Activated CD8-positive, alpha-beta memory T cell treated with anti-CD3 and anti-CD28 coated beads, Interleukin-2, amount 10 ng/mL, durations not matched to agents 7 days and 5 days (primary cell): ENCODE data around the gene PLS3. TPM values are rescaled to one million over a fixed set of nuclear protein-coding genes. Genes with fewer than 3 reads are reported as not detected.

Experiments used
- ATAC-seq: fragments of 150-1000 bp; cut with Tn5 transposase; one replicate; pipeline ENCODE4 v1.10.0; 2021; ENCODE audit warnings: moderate library complexity
- CTCF ChIA-PET: fragments of 350-600 bp; sonication (Branson Sonifier 250); formaldehyde crosslinking; loops from one replicate; lab custom pipeline; 2021; ENCODE audit warnings: antibody characterized with exemption; lab: Charles Lee
- DNase-seq: peaks from one replicate; pipeline ENCODE4 v3.0.0-alpha.2; 2020
- H3K27ac Mint-ChIP-seq: one replicate; pipeline ENCODE4 v1.8.0; 2021; ENCODE audit warnings: mild to moderate bottlenecking, mixed read lengths
- H3K27me3 Mint-ChIP-seq: one replicate; pipeline ENCODE4 v1.8.0; 2021; ENCODE audit warnings: mixed read lengths
- H3K36me3 Mint-ChIP-seq: one replicate; pipeline ENCODE4 v1.8.0; 2021; ENCODE audit warnings: mild to moderate bottlenecking, mixed read lengths
- H3K4me1 Mint-ChIP-seq: one replicate; pipeline ENCODE4 v1.8.0; 2021; ENCODE audit warnings: mixed read lengths
- H3K4me3 Mint-ChIP-seq: one replicate; pipeline ENCODE4 v1.8.0; 2021; ENCODE audit warnings: mild to moderate bottlenecking, moderate library complexity, mixed read lengths
- H3K9me3 Mint-ChIP-seq: one replicate; pipeline ENCODE4 v1.8.0; 2022; ENCODE audit warnings: low read depth, mixed read lengths
- total RNA-seq, 2 experiments: library from RNA; stranded (reverse); gene quantifications; one replicate each; pipeline ENCODE4 v1.2.3, GENCODE V29; 2021

Gene PLS3
- total RNA-seq, 2 experiments from 2014 or later: 0.79 to 3.7 TPM

DNA sequence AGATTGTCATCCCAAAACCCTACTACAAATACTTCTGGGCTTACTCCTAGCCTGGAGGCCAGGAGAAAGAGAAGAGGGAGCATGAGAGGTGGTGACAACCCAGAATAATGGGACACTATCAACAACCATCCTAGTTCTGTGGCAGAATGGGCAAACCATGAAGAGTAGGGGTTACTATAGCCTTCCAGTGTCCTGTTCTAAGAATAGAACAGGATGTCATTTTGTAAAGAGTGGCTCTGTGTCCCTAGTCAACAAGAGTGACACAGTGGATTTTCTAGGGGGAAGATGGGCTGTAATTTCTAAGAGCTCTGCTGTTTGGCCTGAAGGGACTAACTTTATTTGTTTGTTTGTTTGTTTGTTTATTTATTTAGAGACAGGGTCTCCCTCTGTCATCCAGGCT is 136.0 kb downstream of the PLS3 start:
- Mint-ChIP-seq H3K9me3 (no peaks in the 10 kb centered on the region), H3K4me3 (no peak overlapping the region), H3K4me1 (no peaks in the 10 kb centered on the region), H3K27ac (no peak overlapping the region), H3K27me3 (no peaks in the 10 kb centered on the region), H3K36me3 (no peaks in the 10 kb centered on the region)
- DNase-seq (no peak), ATAC-seq (no peak)
- CTCF ChIA-PET: no interaction called here

DNA sequence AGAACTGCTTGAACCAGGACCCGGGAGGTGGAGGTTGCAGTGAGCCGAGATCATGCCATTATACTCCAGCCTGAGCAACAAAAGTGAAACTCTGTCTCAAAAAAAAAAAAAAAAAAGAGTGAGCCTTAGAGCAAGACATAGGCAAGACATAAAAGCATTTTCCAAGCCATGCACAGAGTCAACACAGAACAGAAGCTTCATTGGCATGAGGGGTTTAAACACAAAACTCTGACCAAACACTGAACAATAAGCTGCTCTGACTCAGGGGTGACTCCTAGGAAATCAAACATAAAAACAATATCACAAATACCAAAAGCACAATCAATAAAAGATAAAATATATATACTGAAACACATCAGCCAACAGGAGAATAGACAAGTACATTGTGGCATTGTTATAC is 136.8 kb downstream of the PLS3 start:
- Mint-ChIP-seq H3K4me3 (no peak overlapping the region), H3K9me3 (no peaks in the 10 kb centered on the region), H3K27me3 (no peaks in the 10 kb centered on the region), H3K27ac (no peak overlapping the region), H3K36me3 (no peaks in the 10 kb centered on the region), H3K4me1 (no peaks in the 10 kb centered on the region)
- DNase-seq: no peak
- ATAC-seq: no peak
- CTCF ChIA-PET: interaction anchor here (0.5 kb wide), 1 partner anchor 18 kb away, joined by 4 read pairs; no protein-coding TSS in a partner anchor
